RWPE1 (cell line): ENCODE results near the gene MARK2.

Experiments
- CTCF ChIA-PET: fragments of 350-600 bp; sonication (Branson Sonifier 250); formaldehyde crosslinking; extraction: SDS; loops from one replicate; lab custom pipeline; 2021; lab: Yijun Ruan, JAX
- POLR2A ChIA-PET: fragments of 400-600 bp; formaldehyde crosslinking; extraction: SDS; loops from one replicate; lab custom pipeline; 2020; ENCODE audit warnings: antibody characterized with exemption; ENCODE audit not compliant: low non-redundant PET; lab: Yijun Ruan, JAX
- DNase-seq: peaks from one replicate; pipeline ENCODE4 v3.0.0; 2012; ENCODE audit warnings: low spot score
- H3K27ac ChIP-seq: fragments of 450-650 bp; 2 replicates; pipeline ENCODE4 v1.5.1; 2017
- CTCF ChIP-seq: fragments of 450-650 bp; conservative IDR thresholded peaks from 2 replicates; pipeline ENCODE4 v1.5.1; 2017; ENCODE audit warnings: low read depth, mild to moderate bottlenecking

MARK2 gene

GRCh38 chr11:63877658-63878241 lies 38.8 kb downstream of the MARK2 start:
- DNase-seq: no peak
- TF ChIP-seq CTCF: no peak
- POLR2A ChIA-PET: interaction anchor here (0.5 kb wide), 1 partner anchor 432 kb away, joined by 4 read pairs; no protein-coding TSS in a partner anchor
- peak overlapping the region; percentile 10; the same call in 1 of the 2 replicates for H3K27ac ChIP-seq
- CTCF ChIA-PET: interaction anchor here (0.7 kb wide), 1 partner anchor 226 kb away, joined by 5 read pairs; no protein-coding TSS in a partner anchor

- no peak for TF ChIP-seq CTCF
- POLR2A ChIA-PET: no interaction called here
- CTCF ChIA-PET: interaction anchor here (0.6 kb wide), 1 partner anchor 47 kb away, joined by 4 read pairs; no protein-coding TSS in a partner anchor
- peak; percentile 20 for DNase-seq
- peak overlapping the region; percentile 69 for H3K27ac ChIP-seq
Measured at GRCh38 chr11:63879598-63880402, 40.9 kb downstream of the MARK2 start.

- POLR2A ChIA-PET: no interaction called here
- CTCF ChIA-PET: no interaction called here
- DNase-seq: no peak
- peak overlapping the region; percentile 46; the same call in 1 of the 2 replicates for H3K27ac ChIP-seq
- TF ChIP-seq CTCF: no peak
Measured at GRCh38 chr11:63880403-63880790, 41.5 kb downstream of the MARK2 start.

GRCh38 chr11:63882555-63883242 lies 43.8 kb downstream of the MARK2 start:
- CTCF ChIA-PET: interaction anchor here (0.5 kb wide), 1 partner anchor 25 kb away, joined by 4 read pairs; no protein-coding TSS in a partner anchor
- 0 out of 2 replicates have a peak overlapping the region, but pooled peaks have one; percentile 4 for H3K27ac ChIP-seq
- no peak for DNase-seq
- POLR2A ChIA-PET: no interaction called here
- TF ChIP-seq CTCF: no peak

GRCh38 chr11:63883791-63884190 lies 44.9 kb downstream of the MARK2 start:
- peak overlapping the region; percentile 30; the same call in 1 of the 2 replicates for H3K27ac ChIP-seq
- ChIA-PET CTCF (interaction anchor here (1.3 kb wide), 1 partner anchor 46 kb away, joined by 6 read pairs; no protein-coding TSS in a partner anchor), POLR2A (no interaction called here)
- no peak for DNase-seq
- TF ChIP-seq CTCF: no peak
